HG03025 (cell line): ENCODE data around the gene RECQL5.
A peak's percentile ranks its signal among the peaks of the same experiment; 100 is the strongest.

Experiments used
- ATAC-seq: cut with Tn5 transposase; IDR thresholded peaks from one replicate; pipeline ENCODE4 v1.9.1; 2021; ENCODE audit warnings: mild to moderate bottlenecking, moderate library complexity; ENCODE audit not compliant: unreplicated experiment, low FRiP score

The RECQL5 gene

GRCh38 chr17:75635610-75636202 is 31.2 kb downstream of the RECQL5 start:
- no peak for ATAC-seq

- ATAC-seq, result no peak
Measured at GRCh38 chr17:75634754-75635609, 32.0 kb downstream of the RECQL5 start.

- ATAC-seq, result no peak
Measured at GRCh38 chr17:75634376-75634740, 32.6 kb downstream of the RECQL5 start.

DNA sequence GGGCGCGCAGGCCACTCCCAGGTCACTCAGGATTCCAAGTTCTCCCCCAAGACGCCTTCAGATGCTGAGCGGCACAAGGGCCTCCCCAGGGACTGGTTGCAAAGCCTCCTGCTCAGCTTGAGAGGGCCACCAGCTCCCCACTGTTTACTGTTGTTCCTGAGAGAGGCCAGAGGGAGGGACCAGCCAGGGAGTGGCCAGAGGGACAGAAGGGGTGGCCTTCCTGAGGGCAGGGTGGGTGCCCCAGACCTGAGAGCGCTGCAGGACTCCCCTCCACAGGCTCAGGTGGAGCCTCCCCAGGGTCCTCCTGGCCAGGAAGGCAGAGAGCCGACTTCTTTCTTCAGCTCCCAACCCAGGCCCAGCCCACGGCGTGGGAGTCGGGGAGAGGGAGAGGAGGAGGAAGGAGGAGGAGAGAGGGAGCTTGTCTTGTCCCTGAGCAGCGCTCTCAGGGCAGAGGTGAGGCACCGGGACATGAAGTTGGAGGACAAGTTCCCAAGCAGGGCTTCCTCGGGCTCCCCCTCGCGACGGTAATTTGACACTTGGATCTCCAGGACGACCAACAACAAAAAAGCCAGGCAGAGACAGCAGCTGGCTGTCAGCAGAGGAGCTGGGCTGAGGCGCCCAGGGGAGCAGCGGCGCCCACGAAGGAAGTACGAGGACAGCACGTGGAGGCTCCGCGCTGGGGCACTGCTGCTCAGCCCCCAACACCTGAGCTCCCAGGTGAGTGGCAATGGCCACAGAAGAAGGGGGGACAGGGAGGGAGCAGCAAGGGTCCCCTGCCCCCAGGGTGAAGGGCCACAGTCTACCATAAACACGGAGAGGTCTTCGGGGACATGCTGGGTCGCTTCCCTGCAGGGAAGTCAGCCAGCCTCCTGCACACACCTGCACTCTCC is 33.2 kb downstream of the RECQL5 start:
- ATAC-seq, result no peak

DNA sequence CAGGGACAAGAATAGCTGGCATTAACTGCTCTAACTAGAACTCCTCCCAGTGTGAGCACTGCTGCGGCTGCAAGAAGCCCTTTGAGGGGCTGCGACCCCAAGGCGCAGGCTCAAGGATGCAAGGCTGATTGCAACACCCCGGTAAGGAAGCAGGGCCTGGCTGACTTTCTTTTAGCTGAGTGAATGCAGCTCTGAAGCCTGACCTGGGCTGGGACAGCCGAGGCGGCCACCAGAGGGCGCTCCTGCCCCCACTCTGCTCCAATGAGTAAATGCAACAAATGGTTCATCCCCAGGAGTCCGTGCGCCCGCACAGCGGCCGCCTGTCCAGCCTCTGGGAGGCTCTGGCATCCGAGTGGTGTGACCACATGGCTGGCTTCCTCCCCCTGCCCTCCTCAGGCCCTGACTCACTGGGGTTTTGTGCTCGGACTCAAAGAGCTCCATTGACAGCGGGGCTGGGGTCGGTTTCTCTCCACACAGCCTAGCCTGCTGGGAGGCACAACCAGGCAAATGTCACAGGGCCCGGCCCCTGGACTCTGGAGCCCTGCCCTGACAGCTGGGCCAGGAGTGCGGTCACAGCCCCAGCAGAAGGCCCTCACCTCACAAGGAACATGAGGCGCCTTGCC is 34.0 kb downstream of the RECQL5 start, which contains the start of gene SMIM5:
TSS of gene SMIM5 (plus strand) at position 572 of the 623 bp plus-strand sequence. CDS start 6,768 bp downstream, outside the sequence.
- peak; percentile 42 for ATAC-seq

- no peak for ATAC-seq
Measured at GRCh38 chr17:75632428-75632827, 34.5 kb downstream of the RECQL5 start.

GRCh38 chr17:75631353-75631752 is 35.6 kb downstream of the RECQL5 start:
- ATAC-seq, result no peak

DNA sequence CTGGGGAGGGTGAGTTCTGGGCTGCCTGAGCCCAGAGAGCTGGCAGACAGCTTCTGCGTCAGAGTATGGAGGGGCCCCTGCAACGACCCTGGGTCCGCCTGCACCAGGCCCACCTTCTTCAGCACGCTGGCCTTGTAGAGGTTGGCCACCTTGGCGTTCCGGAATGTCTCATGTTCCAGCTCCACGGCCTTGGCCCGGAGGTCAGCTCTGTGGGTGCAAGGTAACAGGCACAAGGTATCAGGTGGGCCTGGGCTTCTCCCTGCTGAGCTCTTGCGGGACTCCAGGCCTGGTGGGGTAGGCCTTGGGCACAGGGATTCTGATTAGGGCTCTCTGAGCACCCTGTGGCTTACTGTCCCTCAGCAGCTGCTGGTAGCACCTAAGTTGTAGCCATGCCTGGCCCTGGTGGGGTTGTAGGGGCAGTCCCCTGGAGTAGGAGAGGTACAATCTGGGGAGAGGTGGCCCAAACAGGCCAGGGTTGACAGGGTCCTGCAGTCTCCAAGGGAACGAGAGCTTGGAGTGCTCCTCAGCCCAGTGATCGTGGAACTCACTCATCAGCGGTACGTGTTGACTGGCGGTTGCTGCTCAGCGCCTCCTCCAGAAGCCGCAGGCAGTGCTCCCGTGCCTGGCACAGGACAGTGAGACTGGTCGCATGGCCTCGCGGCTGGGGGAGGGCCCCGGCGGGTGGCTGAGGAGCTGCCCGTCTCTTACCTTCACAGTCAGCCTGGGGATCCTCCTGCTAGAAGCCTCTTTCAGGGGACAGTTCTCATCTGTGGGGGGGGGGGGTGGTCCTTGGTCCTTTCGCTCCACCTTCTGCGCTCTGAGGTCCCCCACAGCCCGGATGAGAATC is 36.7 kb downstream of the RECQL5 start:
- no peak for ATAC-seq

- ATAC-seq, result no peak
Measured at GRCh38 chr17:75629157-75629556, 37.8 kb downstream of the RECQL5 start.

GRCh38 chr17:75628425-75628824 is 38.5 kb downstream of the RECQL5 start:
- ATAC-seq, result no peak

DNA sequence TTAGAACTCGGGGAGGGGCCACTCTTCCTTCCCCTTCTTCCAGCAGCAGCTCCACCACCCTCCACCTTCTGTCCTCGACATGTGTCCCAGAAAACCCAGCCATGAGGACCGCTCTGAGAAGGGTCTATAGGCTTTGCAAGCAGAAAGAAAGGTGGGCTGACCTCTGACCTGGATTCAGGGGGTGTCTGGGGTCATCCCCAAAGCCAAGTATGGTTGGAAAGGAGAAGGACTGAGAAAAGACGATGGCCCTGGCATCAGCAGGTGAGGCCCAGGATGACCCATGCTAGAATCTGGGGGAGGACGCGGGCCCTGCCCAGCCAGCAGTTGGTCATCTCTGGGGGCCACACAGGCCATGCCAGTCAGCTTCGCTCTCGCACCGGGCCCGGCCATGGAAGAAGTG is 39.9 kb downstream of the RECQL5 start:
- no peak for ATAC-seq

DNA sequence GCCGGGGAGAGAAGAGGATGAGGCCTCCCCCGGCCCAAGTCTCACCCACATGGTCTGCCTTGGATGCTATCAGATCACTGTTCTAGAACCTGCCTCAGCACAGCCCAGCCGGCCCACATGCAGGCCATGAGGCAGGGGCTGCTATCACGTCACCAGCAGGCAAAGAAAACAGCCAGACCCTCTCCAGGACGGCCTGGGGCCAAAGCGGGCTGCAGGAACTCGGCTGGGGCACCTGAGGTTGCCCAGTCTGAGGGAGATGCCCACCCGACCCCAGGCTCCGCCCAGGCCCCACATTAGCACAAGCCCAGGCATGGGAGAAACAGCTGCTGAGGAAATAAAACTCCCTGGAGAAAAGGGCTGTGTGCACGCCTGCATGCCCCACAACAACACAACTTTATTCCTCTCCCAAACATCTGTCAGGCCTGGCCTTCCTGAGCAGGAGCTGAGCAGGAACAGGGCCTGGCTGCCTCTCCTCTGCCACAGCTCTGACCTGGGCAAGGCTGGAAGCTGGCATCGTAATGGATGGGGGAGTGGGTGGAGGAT is 40.4 kb downstream of the RECQL5 start:
- ATAC-seq, result no peak

DNA sequence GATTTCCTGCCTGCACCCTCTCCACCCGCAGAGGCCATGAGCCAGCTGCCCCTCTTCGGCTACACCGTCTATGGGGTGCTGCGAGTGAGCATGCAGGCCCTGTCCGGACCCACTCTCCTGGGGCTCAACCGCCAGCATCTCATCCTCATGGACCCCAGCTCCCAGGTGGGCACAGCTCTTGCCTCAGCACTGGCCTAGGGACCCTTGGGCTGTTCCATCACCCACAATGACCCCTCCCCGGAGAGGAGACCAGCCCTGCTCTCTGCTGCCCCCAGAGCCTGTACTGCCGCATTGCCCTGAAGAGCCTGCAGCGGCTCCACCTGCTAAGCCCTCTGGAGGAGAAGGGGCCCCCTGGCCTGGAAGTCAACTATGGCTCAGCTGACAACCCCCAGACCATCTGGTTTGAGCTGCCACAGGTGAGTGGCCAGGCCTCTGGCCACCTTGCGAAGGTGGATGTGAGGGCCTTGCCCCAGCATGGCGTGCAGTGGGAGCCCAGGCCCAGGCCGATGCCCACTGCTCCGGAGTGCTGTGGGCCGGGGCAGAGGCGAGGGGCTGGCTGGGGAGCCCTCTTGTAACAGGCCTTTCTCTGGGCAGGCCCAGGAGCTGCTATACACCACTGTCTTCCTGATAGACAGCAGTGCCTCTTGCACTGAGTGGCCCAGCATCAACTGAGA is 41.0 kb downstream of the RECQL5 start:
- no peak for ATAC-seq

GRCh38 chr17:75624714-75625345 is 42.1 kb downstream of the RECQL5 start:
- no peak for ATAC-seq

DNA sequence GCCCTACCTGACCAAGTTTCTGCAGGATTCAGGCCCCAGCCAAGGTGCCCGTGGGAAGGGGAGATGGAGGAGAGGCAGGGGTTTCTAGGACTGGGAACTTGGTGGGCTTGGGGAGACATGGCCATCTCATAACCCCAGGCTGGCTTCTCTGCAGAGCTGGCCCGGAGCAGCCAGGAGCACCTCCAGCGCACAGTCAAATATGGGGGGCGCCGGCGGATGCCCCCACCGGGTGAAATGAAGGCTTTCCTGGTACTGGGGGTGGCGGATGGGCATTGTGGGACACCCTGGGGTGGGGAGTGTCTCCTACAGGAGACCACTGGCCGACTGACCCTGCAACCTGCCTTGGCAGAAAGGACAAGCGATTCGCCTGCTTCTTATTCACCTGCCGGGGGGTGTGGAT is 42.9 kb downstream of the RECQL5 start:
- ATAC-seq, result no peak

GRCh38 chr17:75623386-75623785 is 43.6 kb downstream of the RECQL5 start:
- no peak for ATAC-seq

DNA sequence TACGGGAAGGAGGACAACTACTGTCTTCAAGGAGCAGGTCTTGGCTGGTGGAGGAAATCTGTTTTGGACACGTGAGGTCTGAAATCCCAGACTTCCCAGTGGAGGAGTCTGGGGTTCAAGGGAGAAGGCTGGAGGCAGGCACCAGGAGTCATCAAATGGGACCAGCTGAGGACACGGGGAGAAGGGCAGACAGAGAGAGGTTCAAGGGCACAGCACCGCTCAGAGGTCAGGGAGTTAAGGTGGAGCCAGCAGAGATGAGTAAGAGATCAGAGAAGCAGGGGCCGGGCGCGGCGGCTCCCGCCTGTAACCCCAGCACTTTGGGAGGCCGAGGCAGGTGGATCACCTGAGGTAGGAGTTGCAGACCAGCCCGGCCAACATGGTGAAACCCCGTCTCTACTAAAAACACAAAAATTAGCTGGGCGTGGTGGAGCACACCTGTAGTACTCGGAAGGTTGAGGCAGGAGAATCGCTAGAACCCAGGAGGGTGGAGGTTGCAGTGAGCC is 44.1 kb downstream of the RECQL5 start:
- ATAC-seq, result no peak

GRCh38 chr17:75622076-75622475 is 44.9 kb downstream of the RECQL5 start:
- no peak for ATAC-seq
